GM18861 (cell line): ENCODE measurements around the gene ERC2.

Experiments used
- ATAC-seq: cut with Tn5 transposase; IDR thresholded peaks from one replicate; pipeline ENCODE4 v1.9.1; 2021; ENCODE audit not compliant: unreplicated experiment

The ERC2 gene

GRCh38 chr3:55946574-55947160 is 521.6 kb downstream of the ERC2 start:
- no peak for ATAC-seq

- no peak for ATAC-seq
Measured at GRCh38 chr3:55942868-55943267, 525.4 kb downstream of the ERC2 start.

- ATAC-seq = no peak
Measured at GRCh38 chr3:55939287-55939686, 529.0 kb downstream of the ERC2 start.

- no peak for ATAC-seq
Measured at GRCh38 chr3:55937301-55937700, 531.0 kb downstream of the ERC2 start.

- ATAC-seq = no peak
Measured at GRCh38 chr3:55936549-55937052, 531.7 kb downstream of the ERC2 start.

- no peak for ATAC-seq
Measured at GRCh38 chr3:55935241-55935640, 533.0 kb downstream of the ERC2 start.

GRCh38 chr3:55934771-55935170 is 533.5 kb downstream of the ERC2 start:
- ATAC-seq = no peak

GRCh38 chr3:55929154-55929869 is 539.0 kb downstream of the ERC2 start:
- ATAC-seq = no peak

GRCh38 chr3:55923626-55924025 is 544.6 kb downstream of the ERC2 start:
- ATAC-seq = no peak

- no peak for ATAC-seq
Measured at GRCh38 chr3:55923207-55923606, 545.1 kb downstream of the ERC2 start.

GRCh38 chr3:55912880-55913279 is 555.4 kb downstream of the ERC2 start:
- ATAC-seq = no peak

GRCh38 chr3:55911266-55911665 is 557.0 kb downstream of the ERC2 start:
- no peak for ATAC-seq

- ATAC-seq = no peak
Measured at GRCh38 chr3:55910543-55910942, 557.7 kb downstream of the ERC2 start.

- ATAC-seq = no peak
Measured at GRCh38 chr3:55909373-55909772, 558.9 kb downstream of the ERC2 start.

GRCh38 chr3:55907616-55908015 is 560.7 kb downstream of the ERC2 start:
- no peak for ATAC-seq

- ATAC-seq = no peak
Measured at GRCh38 chr3:55906896-55907295, 561.4 kb downstream of the ERC2 start.

- ATAC-seq = no peak
Measured at GRCh38 chr3:55904716-55905115, 563.6 kb downstream of the ERC2 start.

- ATAC-seq = no peak
Measured at GRCh38 chr3:55903680-55904079, 564.6 kb downstream of the ERC2 start.

- no peak for ATAC-seq
Measured at GRCh38 chr3:55902221-55902900, 565.9 kb downstream of the ERC2 start.

- ATAC-seq = no peak
Measured at GRCh38 chr3:55899887-55900286, 568.4 kb downstream of the ERC2 start.

GRCh38 chr3:55897573-55898224 is 570.6 kb downstream of the ERC2 start:
- ATAC-seq = no peak
